ENCODE data around the gene MSH5. TPM values are rescaled to one million over a fixed set of nuclear protein-coding genes. Genes with fewer than 3 reads are reported as not detected.

MSH5 gene
- total and polyA plus RNA-seq, 2 of the 13 experiments (the other 11 are each of a cell fraction or from before 2014, with no cell fraction given) = 10.2 to 38.7 TPM

DNA sequence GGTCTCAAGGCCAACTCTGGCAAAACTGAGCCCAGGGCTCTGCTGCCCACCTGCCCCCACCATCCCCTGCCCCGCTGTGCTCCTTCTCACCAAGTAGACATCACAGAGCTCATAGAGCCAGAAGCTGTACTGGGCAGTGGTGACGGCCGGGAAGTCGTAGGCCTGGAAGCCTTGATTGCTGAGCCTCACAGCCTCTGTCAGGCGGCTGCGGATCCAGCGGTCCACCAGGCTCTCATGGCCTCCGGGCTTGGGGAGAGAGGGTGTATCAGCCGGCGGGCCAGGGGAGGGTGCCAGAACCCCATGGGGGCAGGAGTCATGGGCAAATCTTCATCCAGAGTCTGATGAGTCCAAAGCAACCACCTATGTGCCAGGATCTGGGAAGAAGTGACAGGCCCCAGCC is 40.1 kb downstream of the MSH5 start:
- ChIA-PET POLR2A (interaction anchor here (1.1 to 4.2 kb wide), 5 partner anchors 11 to 43 kb away, joined by 3 to 66 read pairs (median 5); partner anchors contain the start of genes CLIC1, LSM2, MSH5 and VARS1), CTCF (ENCODE audit: low intra/inter-chr PET ratio, low total read pairs) (no interaction called here)
- H3K27ac ChIP-seq (ENCODE audit: extremely low read length, insufficient read depth, low read length) = no peak overlapping the region
- H3K79me2 ChIP-seq (ENCODE audit: insufficient read depth, low read length) = no peaks in the 10 kb centered on the region
- ATAC-seq (no peak), DNase-seq (ENCODE audit: low spot score) (no peak), FAIRE-seq (no peak)
- H3K27me3 ChIP-seq (ENCODE audit: control insufficient read depth in 1 of 2, insufficient read depth in 2 of 2, low read length in 2 of 2) = no peaks in the 10 kb centered on the region
- TF ChIP-seq TEAD3 (CRISPR knock-in tag; optimal IDR thresholded peaks at IDR 0.05; ENCODE audit: borderline replicate concordance) = no peak
- TF ChIP-seq ZFX (CRISPR knock-in tag; IDR thresholded peaks at IDR 0.05; ENCODE audit: low read depth) = no peak
- TF ChIP-seq NR2F2 (IDR thresholded peaks at IDR 0.05; ENCODE audit: borderline replicate concordance, low read depth) = no peak
- TF ChIP-seq SYNCRIP (IDR thresholded peaks at IDR 0.05; ENCODE audit: insufficient read depth, low read depth, low read length) = no peak
- no peak for TF ChIP-seq PHF8 (CRISPR knock-in tag; IDR thresholded peaks at IDR 0.05)
- TF ChIP-seq, protein P1, sequence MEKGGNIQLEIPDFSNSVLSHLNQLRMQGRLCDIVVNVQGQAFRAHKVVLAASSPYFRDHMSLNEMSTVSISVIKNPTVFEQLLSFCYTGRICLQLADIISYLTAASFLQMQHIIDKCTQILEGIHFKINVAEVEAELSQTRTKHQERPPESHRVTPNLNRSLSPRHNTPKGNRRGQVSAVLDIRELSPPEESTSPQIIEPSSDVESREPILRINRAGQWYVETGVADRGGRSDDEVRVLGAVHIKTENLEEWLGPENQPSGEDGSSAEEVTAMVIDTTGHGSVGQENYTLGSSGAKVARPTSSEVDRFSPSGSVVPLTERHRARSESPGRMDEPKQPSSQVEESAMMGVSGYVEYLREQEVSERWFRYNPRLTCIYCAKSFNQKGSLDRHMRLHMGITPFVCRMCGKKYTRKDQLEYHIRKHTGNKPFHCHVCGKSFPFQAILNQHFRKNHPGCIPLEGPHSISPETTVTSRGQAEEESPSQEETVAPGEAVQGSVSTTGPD (CRISPR knock-in tag; IDR thresholded peaks at IDR 0.05) = no peak
- no peak for TF ChIP-seq ZNF709 (CRISPR knock-in tag; IDR thresholded peaks at IDR 0.05)
- TF ChIP-seq AGO2 (optimal IDR thresholded peaks at IDR 0.05; ENCODE audit: low read depth, low read length) = no peak
- TF ChIP-seq POLR2AphosphoS2 (IDR thresholded peaks at IDR 0.05; ENCODE audit: low read depth, low read length) = no peak
- TF ChIP-seq ZNF101 (CRISPR knock-in tag; IDR thresholded peaks at IDR 0.05; ENCODE audit: borderline replicate concordance, low read depth) = no peak
- TF ChIP-seq, protein P2, sequence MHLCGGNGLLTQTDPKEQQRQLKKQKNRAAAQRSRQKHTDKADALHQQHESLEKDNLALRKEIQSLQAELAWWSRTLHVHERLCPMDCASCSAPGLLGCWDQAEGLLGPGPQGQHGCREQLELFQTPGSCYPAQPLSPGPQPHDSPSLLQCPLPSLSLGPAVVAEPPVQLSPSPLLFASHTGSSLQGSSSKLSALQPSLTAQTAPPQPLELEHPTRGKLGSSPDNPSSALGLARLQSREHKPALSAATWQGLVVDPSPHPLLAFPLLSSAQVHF (CRISPR knock-in tag; IDR thresholded peaks at IDR 0.05) = no peak
- TF ChIP-seq ZNF652 (CRISPR knock-in tag; IDR thresholded peaks at IDR 0.05; ENCODE audit: borderline replicate concordance, low read depth) = no peak
- TF ChIP-seq, protein P3, sequence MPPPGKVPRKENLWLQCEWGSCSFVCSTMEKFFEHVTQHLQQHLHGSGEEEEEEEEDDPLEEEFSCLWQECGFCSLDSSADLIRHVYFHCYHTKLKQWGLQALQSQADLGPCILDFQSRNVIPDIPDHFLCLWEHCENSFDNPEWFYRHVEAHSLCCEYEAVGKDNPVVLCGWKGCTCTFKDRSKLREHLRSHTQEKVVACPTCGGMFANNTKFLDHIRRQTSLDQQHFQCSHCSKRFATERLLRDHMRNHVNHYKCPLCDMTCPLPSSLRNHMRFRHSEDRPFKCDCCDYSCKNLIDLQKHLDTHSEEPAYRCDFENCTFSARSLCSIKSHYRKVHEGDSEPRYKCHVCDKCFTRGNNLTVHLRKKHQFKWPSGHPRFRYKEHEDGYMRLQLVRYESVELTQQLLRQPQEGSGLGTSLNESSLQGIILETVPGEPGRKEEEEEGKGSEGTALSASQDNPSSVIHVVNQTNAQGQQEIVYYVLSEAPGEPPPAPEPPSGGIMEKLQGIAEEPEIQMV (CRISPR knock-in tag; IDR thresholded peaks at IDR 0.05; ENCODE audit: low read depth) = no peak
- in situ Hi-C loops (cut with HindIII; ENCODE audit: extremely low pct_ligation_motif_present, low pct_unique_long_range_greater_than_20kb) = no loop called here
- BruUV-seq (replicated peaks) = no TSS peak
- no peak overlapping the region for H3K4me2 ChIP-seq (ENCODE audit: low read depth, low read length)
- H3K36me3 ChIP-seq (replicated peaks in 1 of 2; ENCODE audit: control insufficient read depth in 1 of 2, insufficient read depth in 2 of 2, low read length in 2 of 2) = peaks cover 42 to 49% of the 10 kb centered on the region in 2 experiments
- no peaks in the 10 kb centered on the region for H3K9me3 ChIP-seq (ENCODE audit: low read length)
- WGBS (ENCODE audit: low lambda C conversion rate) = 98% methylated on average over 8 of the region's 10 CpGs
- intact Hi-C loops (cut with micrococcal nuclease; ENCODE audit: unreplicated experiment) = loop anchor here (10.0 kb wide), 1 partner anchor 145 kb away; the partner anchor contains the start of gene C2
- H4K20me1 ChIP-seq (ENCODE audit: insufficient read depth, low read length) = no peaks in the 10 kb centered on the region
- H3K9ac ChIP-seq (ENCODE audit: insufficient read depth, low read depth, low read length) = no peak overlapping the region
- no peak overlapping the region for H2AFZ ChIP-seq (ENCODE audit: low read length)
- no peak overlapping the region for H3K4me3 ChIP-seq (replicated peaks in 1 of 3; ENCODE audit: insufficient read depth in 1 of 3, low read depth in 2 of 3, low read length in 3 of 3)
- H3K4me1 ChIP-seq (ENCODE audit: insufficient read depth, low read length) = peaks cover 45% of the 10 kb centered on the region

Measured in HepG2 (cell line).